Fibroblast of mammary gland (primary cell): ENCODE results near the gene OBSCN.

Source experiments
- DNase-seq: peaks from one replicate; pipeline ENCODE4 v3.0.0-alpha.2; 2010; ENCODE audit warnings: low read depth
- H3K4me3 ChIP-seq: 2 replicates; pipeline ENCODE4 v1.5.1; 2011; ENCODE audit warnings: low read depth, mild to moderate bottlenecking, low read length, moderate library complexity; ENCODE audit not compliant: control insufficient read depth
- CTCF ChIP-seq: conservative IDR thresholded peaks from 2 replicates; pipeline ENCODE4 v1.5.1; 2011; ENCODE audit warnings: low read depth, low read length, inconsistent platforms; ENCODE audit not compliant: control insufficient read depth, insufficient read depth

OBSCN gene

GRCh38 chr1:228275179-228275429 is 67.3 kb downstream of the OBSCN start:
- TF ChIP-seq CTCF = no peak
- no peak for DNase-seq

GRCh38 chr1:228275430-228276173 is 67.8 kb downstream of the OBSCN start:
- peak overlapping the region; percentile 47 for H3K4me3 ChIP-seq
- DNase-seq = peak; percentile 71
- TF ChIP-seq CTCF = no peak

More at GRCh38 chr1:228275179-228275429, 67.3 kb downstream of the OBSCN start:
- peak overlapping the region; percentile 47 for H3K4me3 ChIP-seq

GRCh38 chr1:228276174-228276831 is 68.5 kb downstream of the OBSCN start:
- no peak for DNase-seq
- H3K4me3 ChIP-seq = peak overlapping the region; percentile 47
- TF ChIP-seq CTCF = no peak

- DNase-seq = no peak
- H3K4me3 ChIP-seq = no peak overlapping the region
- no peak for TF ChIP-seq CTCF
These were observed 69.2 kb downstream of the OBSCN start for GRCh38 chr1:228276901-228277490.

DNA sequence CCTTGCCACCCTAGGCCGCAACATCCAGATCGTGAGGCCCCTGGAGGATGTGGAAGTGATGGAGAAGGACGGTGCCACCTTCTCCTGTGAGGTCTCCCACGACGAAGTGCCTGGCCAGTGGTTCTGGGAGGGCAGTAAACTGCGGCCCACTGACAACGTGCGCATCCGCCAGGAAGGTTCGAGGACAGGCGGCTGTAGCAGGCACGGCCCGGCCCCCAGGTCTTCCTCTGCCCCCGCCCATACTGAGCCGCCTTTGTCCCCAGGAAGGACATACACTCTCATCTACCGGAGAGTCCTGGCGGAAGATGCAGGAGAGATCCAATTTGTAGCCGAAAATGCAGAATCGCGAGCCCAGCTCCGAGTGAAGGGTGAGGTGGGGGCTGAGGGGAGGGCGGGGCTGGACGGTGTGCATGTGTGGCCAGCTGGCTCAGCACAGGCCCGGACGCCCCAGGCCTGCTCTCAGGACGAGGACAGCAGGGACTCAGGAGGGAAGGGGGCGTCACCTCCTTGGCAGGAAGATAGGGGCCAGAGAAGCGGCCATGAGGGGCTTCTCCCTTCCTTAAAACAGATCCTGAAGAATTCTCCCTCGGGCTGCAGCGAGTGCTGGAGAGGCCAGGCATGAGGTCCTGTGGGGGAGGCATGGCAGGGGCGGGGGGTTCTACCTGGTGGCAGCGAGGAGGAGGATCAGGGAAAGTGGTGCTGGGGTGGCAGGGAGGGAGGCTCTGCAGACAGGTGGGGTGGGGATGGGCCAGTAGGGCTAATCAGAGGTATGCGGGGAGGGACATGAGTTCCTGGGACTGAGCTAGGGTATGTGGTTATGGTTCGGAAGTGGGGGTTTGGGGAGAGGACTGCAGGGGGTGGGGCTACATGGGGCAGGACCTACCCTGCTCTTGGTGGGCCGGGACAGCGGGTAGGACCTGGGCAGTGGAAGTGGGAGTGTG is 69.9 kb downstream of the OBSCN start:
- no peak overlapping the region for H3K4me3 ChIP-seq
- DNase-seq = no peak
- no peak for TF ChIP-seq CTCF

DNA sequence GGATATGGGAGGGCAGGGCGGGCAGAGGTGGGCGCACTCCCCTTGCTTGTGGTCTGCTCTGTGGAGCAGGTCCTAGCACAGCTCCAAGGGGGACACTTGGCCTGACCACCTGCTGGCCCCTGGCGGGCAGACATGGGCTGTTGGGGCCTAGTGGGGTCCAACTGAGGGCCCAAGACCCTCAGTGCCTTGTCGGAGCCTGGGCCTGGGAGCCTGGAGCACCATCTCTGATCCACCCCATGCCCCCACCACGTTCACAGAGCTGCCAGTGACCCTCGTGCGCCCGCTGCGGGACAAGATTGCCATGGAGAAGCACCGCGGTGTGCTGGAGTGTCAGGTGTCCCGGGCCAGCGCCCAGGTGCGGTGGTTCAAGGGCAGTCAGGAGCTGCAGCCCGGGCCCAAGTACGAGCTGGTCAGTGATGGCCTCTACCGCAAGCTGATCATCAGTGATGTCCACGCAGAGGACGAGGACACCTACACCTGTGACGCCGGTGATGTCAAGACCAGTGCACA is 70.6 kb downstream of the OBSCN start:
- TF ChIP-seq CTCF = no peak
- DNase-seq = no peak
- H3K4me3 ChIP-seq = no peak overlapping the region
